Measurements from ENCODE around the gene HSD11B1. TPM values are rescaled to one million over a fixed set of nuclear protein-coding genes. Genes with fewer than 3 reads are reported as not detected.
A peak's percentile ranks its signal among the peaks of the same experiment; 100 is the strongest.

Gene HSD11B1
- total and polyA plus RNA-seq, 2 donors from 2014 or later: 1.8 to 5.5 TPM

DNA sequence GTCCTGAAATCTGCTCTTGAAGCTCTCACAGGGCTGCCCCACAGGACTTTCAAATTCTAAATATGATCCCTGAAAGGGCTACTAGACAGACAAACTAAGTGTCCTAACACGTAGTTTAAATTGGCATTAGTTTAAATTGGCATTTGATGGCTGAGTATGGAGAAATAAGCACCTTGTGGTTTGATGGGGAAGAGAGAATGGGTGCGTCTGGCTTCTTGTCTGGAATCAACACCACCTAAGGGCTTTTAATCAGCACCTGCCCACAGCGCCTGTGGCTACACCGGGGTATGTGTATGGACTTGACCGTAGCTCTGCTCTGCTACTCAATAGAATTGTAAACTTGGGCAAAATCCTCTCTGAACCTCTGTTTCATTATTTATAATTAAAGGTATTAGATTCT is 46.7 kb upstream of the HSD11B1 start:
- Histone ChIP-seq H3K9ac (ENCODE audit: low read length in 3 of 3) (no peak overlapping the region), H3K27ac (ENCODE audit: low read depth in 2 of 2, low read length in 2 of 2) (no peak overlapping the region), H3K9me3 (ENCODE audit: control insufficient read depth in 2 of 3, insufficient read depth in 1 of 3, low read length in 3 of 3) (no peaks in the 10 kb centered on the region), H3K4me3 (ENCODE audit: low read length in 3 of 3) (no peak overlapping the region), H3K4me1 (ENCODE audit: control insufficient read depth in 2 of 3, insufficient read depth in 2 of 3, low read depth in 1 of 3, low read length in 3 of 3) (peaks cover 0 to 31% (median 18%) of the 10 kb centered on the region in 3 donors), H3K27me3 (ENCODE audit: control insufficient read depth, insufficient read depth, low read length) (no peaks in the 10 kb centered on the region), H3K36me3 (ENCODE audit: control insufficient read depth in 2 of 3, insufficient read depth in 3 of 3, low read length in 3 of 3) (no peaks in the 10 kb centered on the region)
- TF ChIP-seq, protein P1, sequence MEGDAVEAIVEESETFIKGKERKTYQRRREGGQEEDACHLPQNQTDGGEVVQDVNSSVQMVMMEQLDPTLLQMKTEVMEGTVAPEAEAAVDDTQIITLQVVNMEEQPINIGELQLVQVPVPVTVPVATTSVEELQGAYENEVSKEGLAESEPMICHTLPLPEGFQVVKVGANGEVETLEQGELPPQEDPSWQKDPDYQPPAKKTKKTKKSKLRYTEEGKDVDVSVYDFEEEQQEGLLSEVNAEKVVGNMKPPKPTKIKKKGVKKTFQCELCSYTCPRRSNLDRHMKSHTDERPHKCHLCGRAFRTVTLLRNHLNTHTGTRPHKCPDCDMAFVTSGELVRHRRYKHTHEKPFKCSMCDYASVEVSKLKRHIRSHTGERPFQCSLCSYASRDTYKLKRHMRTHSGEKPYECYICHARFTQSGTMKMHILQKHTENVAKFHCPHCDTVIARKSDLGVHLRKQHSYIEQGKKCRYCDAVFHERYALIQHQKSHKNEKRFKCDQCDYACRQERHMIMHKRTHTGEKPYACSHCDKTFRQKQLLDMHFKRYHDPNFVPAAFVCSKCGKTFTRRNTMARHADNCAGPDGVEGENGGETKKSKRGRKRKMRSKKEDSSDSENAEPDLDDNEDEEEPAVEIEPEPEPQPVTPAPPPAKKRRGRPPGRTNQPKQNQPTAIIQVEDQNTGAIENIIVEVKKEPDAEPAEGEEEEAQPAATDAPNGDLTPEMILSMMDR (IDR thresholded peaks at IDR 0.05; ENCODE audit: borderline replicate concordance, extremely low read depth, insufficient read depth): no peak
- intact Hi-C loops (cut with DNase I): no loop called here
- FAIRE-seq (no peak), DNase-seq (no peak)

GRCh38 chr1:209659909-209660308 is 44.7 kb upstream of the HSD11B1 start:
- H3K9ac ChIP-seq (ENCODE audit: low read length in 3 of 3): no peak overlapping the region
- TF ChIP-seq, protein P1 (IDR thresholded peaks at IDR 0.05; ENCODE audit: borderline replicate concordance, extremely low read depth, insufficient read depth): no peak
- H3K36me3 ChIP-seq (ENCODE audit: control insufficient read depth in 2 of 3, insufficient read depth in 3 of 3, low read length in 3 of 3): no peaks in the 10 kb centered on the region
- peaks cover 0 to 24% (median 6%) of the 10 kb centered on the region in 3 donors for H3K4me1 ChIP-seq (ENCODE audit: control insufficient read depth in 2 of 3, insufficient read depth in 2 of 3, low read depth in 1 of 3, low read length in 3 of 3)
- H3K27me3 ChIP-seq (ENCODE audit: control insufficient read depth, insufficient read depth, low read length): no peaks in the 10 kb centered on the region
- FAIRE-seq (no peak), DNase-seq (peak in 1 of 5 donors; percentile 32)
- intact Hi-C loops (cut with DNase I): no loop called here
- no peak overlapping the region for H3K27ac ChIP-seq (ENCODE audit: low read depth in 2 of 2, low read length in 2 of 2)
- H3K4me3 ChIP-seq (ENCODE audit: low read length in 3 of 3): no peak overlapping the region
- H3K9me3 ChIP-seq (ENCODE audit: control insufficient read depth in 2 of 3, insufficient read depth in 1 of 3, low read length in 3 of 3): no peaks in the 10 kb centered on the region

GRCh38 chr1:209661071-209661470 is 43.6 kb upstream of the HSD11B1 start:
- TF ChIP-seq, protein P1 (IDR thresholded peaks at IDR 0.05; ENCODE audit: borderline replicate concordance, extremely low read depth, insufficient read depth): no peak
- H3K27ac ChIP-seq (ENCODE audit: low read depth in 2 of 2, low read length in 2 of 2): no peak overlapping the region
- no peaks in the 10 kb centered on the region for H3K36me3 ChIP-seq (ENCODE audit: control insufficient read depth in 2 of 3, insufficient read depth in 3 of 3, low read length in 3 of 3)
- H3K4me1 ChIP-seq (ENCODE audit: control insufficient read depth in 2 of 3, insufficient read depth in 2 of 3, low read depth in 1 of 3, low read length in 3 of 3): peaks cover 0 to 24% (median 6%) of the 10 kb centered on the region in 3 donors
- H3K4me3 ChIP-seq (ENCODE audit: low read length in 3 of 3): no peak overlapping the region
- H3K9me3 ChIP-seq (ENCODE audit: control insufficient read depth in 2 of 3, insufficient read depth in 1 of 3, low read length in 3 of 3): no peaks in the 10 kb centered on the region
- no peak overlapping the region for H3K9ac ChIP-seq (ENCODE audit: low read length in 3 of 3)
- DNase-seq (peak in 1 of 5 donors; percentile 26), FAIRE-seq (no peak)
- intact Hi-C loops (cut with DNase I): no loop called here
- no peaks in the 10 kb centered on the region for H3K27me3 ChIP-seq (ENCODE audit: control insufficient read depth, insufficient read depth, low read length)

DNA sequence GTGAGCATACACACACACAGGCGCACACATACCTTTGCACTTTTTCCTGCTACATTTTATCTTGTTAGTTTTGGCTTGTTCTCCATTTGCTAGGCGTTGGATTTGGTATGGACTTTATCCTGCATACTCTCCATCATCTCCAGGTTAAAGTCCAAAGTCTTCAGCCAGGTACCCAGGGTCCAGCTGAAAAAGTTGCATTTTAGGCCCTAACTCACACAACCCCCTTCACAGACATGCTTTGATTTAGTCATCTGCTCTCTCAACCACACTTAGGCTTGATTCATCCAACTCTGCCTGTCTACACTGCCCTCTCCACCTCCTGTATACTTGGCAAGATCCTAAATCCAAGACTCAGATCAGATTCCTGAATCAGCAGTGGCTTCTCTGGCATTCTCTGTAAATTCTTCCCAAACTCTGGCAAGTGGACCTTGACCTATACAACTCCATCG is 41.7 kb upstream of the HSD11B1 start:
- Histone ChIP-seq H3K9ac (ENCODE audit: low read length in 3 of 3) (no peak overlapping the region), H3K27ac (ENCODE audit: low read depth in 2 of 2, low read length in 2 of 2) (no peak overlapping the region), H3K36me3 (ENCODE audit: control insufficient read depth in 2 of 3, insufficient read depth in 3 of 3, low read length in 3 of 3) (no peaks in the 10 kb centered on the region), H3K9me3 (ENCODE audit: control insufficient read depth in 2 of 3, insufficient read depth in 1 of 3, low read length in 3 of 3) (no peaks in the 10 kb centered on the region), H3K4me1 (ENCODE audit: control insufficient read depth in 2 of 3, insufficient read depth in 2 of 3, low read depth in 1 of 3, low read length in 3 of 3) (peaks cover 0 to 24% (median 6%) of the 10 kb centered on the region in 3 donors), H3K27me3 (ENCODE audit: control insufficient read depth, insufficient read depth, low read length) (no peaks in the 10 kb centered on the region), H3K4me3 (ENCODE audit: low read length in 3 of 3) (no peak overlapping the region)
- DNase-seq (no peak), FAIRE-seq (no peak)
- intact Hi-C loops (cut with DNase I): no loop called here
- TF ChIP-seq, protein P1 (IDR thresholded peaks at IDR 0.05; ENCODE audit: borderline replicate concordance, extremely low read depth, insufficient read depth): no peak
